Activated B cell treated with CpG ODN at 0.5 μM for 24 hours (primary cell): ENCODE data around the gene STPG2. TPM values are rescaled to one million over a fixed set of nuclear protein-coding genes. Genes with fewer than 3 reads are reported as not detected.

Experiments used
- ATAC-seq: fragments of 200-7000 bp; cut with Tn5 transposase; one replicate; pipeline ENCODE4 v1.10.0; 2021; ENCODE audit warnings: low read depth, mild to moderate bottlenecking, moderate library complexity
- CTCF ChIA-PET: fragments of 350-600 bp; sonication (Branson Sonifier 250); formaldehyde crosslinking; loops from one replicate; lab custom pipeline; 2021; ENCODE audit warnings: antibody characterized with exemption; lab: Charles Lee
- POLR2A ChIA-PET: fragments of 350-600 bp; sonication (Branson Sonifier 250); formaldehyde crosslinking; loops from one replicate; lab custom pipeline; 2021; ENCODE audit warnings: antibody characterized with exemption; lab: Charles Lee
- DNase-seq: peaks from one replicate; pipeline ENCODE4 v3.0.0; 2022
- H3K27ac Mint-ChIP-seq: one replicate; pipeline ENCODE4 v1.8.0; 2020; ENCODE audit warnings: mixed read lengths
- H3K27me3 Mint-ChIP-seq: one replicate; pipeline ENCODE4 v1.8.0; 2021; ENCODE audit warnings: mixed read lengths
- H3K36me3 Mint-ChIP-seq: one replicate; pipeline ENCODE4 v1.8.0; 2021; ENCODE audit warnings: low read depth, mixed read lengths
- H3K4me1 Mint-ChIP-seq: one replicate; pipeline ENCODE4 v1.8.0; 2021; ENCODE audit warnings: mixed read lengths
- H3K4me3 Mint-ChIP-seq: one replicate; pipeline ENCODE4 v1.8.0; 2020; ENCODE audit warnings: mild to moderate bottlenecking, mixed read lengths
- H3K9me3 Mint-ChIP-seq: one replicate; pipeline ENCODE4 v1.8.0; 2020; ENCODE audit warnings: mixed read lengths
- intact Hi-C: fragments of 100-400 bp; cut with micrococcal nuclease; formaldehyde crosslinking; loops from one replicate; pipeline ENCODE4 v1.15.1; 2024
- total RNA-seq: library from RNA; stranded (reverse); gene quantifications from 2 replicates; pipeline ENCODE4 v1.2.3, GENCODE V29; 2022
- TF ChIP-seq, protein P1 (sequence below): fragments of 200-600 bp; IDR thresholded peaks from one replicate; pipeline ENCODE4 v1.8.0; 2022; ENCODE audit warnings: antibody characterized with exemption, mild to moderate bottlenecking

The STPG2 gene
- total RNA-seq, 1 donor from 2014 or later = 0.69 TPM

DNA sequence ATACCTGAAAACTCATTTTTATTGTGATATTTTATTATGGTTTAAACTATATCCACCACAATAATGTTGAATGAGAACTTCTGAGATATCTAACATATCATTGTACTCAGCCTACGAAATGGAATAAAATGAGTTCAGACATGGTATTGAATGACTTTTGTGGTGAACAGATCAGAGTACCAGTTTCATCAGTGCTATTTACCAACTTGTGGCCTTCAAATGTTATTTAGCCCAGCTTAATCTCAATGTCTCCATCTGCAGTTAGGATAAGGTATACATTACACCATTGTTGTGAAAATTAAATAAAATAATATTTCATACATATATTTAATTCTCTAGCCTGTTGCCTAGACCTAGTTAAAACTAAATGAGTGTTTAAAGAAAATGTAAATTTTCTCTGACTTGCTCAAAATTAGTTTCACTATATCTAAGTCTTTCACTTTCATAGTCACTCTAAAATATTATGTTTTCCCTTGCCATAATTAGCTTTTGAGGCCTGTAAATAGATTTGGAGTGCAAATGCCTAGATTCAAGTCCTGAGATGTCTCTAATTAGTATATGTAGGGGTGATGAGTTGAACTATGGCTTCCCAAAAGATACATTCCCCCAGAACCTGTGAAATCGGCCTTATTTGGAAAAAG is 594.2 kb downstream of the STPG2 start:
- TF ChIP-seq, protein P1, sequence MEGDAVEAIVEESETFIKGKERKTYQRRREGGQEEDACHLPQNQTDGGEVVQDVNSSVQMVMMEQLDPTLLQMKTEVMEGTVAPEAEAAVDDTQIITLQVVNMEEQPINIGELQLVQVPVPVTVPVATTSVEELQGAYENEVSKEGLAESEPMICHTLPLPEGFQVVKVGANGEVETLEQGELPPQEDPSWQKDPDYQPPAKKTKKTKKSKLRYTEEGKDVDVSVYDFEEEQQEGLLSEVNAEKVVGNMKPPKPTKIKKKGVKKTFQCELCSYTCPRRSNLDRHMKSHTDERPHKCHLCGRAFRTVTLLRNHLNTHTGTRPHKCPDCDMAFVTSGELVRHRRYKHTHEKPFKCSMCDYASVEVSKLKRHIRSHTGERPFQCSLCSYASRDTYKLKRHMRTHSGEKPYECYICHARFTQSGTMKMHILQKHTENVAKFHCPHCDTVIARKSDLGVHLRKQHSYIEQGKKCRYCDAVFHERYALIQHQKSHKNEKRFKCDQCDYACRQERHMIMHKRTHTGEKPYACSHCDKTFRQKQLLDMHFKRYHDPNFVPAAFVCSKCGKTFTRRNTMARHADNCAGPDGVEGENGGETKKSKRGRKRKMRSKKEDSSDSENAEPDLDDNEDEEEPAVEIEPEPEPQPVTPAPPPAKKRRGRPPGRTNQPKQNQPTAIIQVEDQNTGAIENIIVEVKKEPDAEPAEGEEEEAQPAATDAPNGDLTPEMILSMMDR = no peak
- DNase-seq (no peak), ATAC-seq (no peak)
- CTCF ChIA-PET = no interaction called here
- no peaks in the 10 kb centered on the region for H3K27me3 Mint-ChIP-seq
- H3K4me3 Mint-ChIP-seq = no peak overlapping the region
- H3K27ac Mint-ChIP-seq = no peak overlapping the region
- no peaks in the 10 kb centered on the region for H3K4me1 Mint-ChIP-seq
- no peaks in the 10 kb centered on the region for H3K36me3 Mint-ChIP-seq
- peaks cover 3% of the 10 kb centered on the region for H3K9me3 Mint-ChIP-seq
- POLR2A ChIA-PET = no interaction called here
- intact Hi-C loops = no loop called here

DNA sequence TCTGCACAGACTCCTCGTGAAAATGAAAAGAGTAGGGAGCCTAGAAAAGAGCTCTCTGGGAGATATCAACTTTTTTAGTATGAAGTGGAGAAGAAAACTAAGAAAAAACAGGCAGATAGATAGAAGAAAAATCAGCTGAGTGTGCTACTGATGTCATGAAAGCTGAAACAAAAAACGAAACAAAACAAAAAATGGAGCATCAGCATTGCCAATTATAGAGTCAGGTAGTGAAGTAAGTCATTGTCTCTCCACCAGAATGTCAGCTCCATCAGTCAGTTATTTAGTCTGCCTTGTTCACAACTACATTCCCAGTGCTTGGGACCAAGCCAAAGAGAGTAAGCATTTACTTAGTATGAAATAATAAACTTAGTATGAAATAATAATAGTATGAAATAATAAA is 595.1 kb downstream of the STPG2 start:
- H3K9me3 Mint-ChIP-seq = peaks cover 3% of the 10 kb centered on the region
- no peak for DNase-seq
- H3K36me3 Mint-ChIP-seq = no peaks in the 10 kb centered on the region
- H3K4me1 Mint-ChIP-seq = no peaks in the 10 kb centered on the region
- H3K4me3 Mint-ChIP-seq = no peak overlapping the region
- TF ChIP-seq, protein P1 = no peak
- ChIA-PET POLR2A (no interaction called here), CTCF (no interaction called here)
- no peaks in the 10 kb centered on the region for H3K27me3 Mint-ChIP-seq
- H3K27ac Mint-ChIP-seq = no peak overlapping the region
- intact Hi-C loops = no loop called here
- ATAC-seq = no peak

DNA sequence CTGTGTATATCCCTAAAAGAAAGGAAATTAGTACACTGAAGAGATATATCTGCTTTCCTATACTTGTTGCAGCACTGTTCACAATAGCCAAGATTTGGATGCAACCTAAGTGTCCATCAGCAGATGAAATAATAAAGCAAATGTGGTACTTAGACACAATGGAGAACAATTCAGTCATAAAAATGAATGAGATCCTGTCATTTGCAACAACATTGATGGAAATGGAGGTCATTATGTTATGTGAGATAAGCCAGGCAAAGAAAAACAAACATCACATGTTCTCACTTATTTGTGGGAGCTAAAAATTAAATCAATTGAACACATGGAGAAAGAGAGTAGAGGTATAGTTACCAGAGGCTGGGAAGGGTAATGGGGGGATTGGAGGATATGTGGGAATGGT is 611.9 kb downstream of the STPG2 start:
- Mint-ChIP-seq H3K4me1 (no peaks in the 10 kb centered on the region), H3K9me3 (peaks cover 3% of the 10 kb centered on the region), H3K27ac (no peak overlapping the region), H3K4me3 (no peak overlapping the region), H3K27me3 (no peaks in the 10 kb centered on the region), H3K36me3 (no peaks in the 10 kb centered on the region)
- ATAC-seq = no peak
- ChIA-PET POLR2A (no interaction called here), CTCF (no interaction called here)
- TF ChIP-seq, protein P1 = no peak
- DNase-seq = no peak
- intact Hi-C loops = no loop called here

DNA sequence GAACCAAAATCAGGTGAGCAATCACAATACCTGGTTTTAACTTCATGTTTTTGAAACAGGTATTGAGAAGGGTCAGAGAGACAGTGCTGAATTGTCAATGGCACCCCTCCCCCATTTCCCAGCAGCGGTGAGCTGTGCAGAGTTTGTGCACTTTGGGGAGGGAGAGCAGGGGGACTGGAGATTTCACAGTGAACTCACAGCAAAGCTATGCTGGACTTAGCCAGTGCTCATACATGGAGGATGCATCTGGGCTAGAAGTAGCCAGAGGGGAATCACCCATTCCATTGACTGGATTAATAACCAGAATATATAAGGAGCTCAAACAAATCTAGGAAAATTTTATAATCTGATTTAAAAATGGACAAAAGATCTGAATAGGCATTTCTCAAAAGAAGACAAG is 612.6 kb downstream of the STPG2 start:
- TF ChIP-seq, protein P1 = no peak
- Mint-ChIP-seq H3K27me3 (no peaks in the 10 kb centered on the region), H3K4me1 (no peaks in the 10 kb centered on the region), H3K4me3 (no peak overlapping the region), H3K36me3 (no peaks in the 10 kb centered on the region), H3K9me3 (peaks cover 3% of the 10 kb centered on the region), H3K27ac (no peak overlapping the region)
- CTCF ChIA-PET = no interaction called here
- DNase-seq = no peak
- intact Hi-C loops = no loop called here
- POLR2A ChIA-PET = no interaction called here
- no peak for ATAC-seq

DNA sequence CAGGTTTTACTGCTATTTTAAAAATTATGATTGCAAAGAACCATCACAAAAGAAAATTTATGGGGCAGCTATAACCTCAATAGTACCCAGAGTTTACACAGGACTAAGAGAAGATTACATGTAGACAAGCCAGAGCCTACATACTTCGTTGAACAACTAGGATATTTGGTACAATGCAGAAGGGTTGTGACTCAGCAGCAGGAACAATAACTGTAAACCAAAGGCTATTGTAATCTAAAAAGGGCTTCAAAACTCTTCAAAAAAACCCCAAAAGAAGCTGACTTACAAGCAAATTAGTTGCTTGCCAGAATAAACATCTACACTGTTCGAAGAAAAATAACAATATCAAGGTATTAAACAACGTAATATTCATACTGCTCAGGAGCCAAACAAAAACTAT is 618.0 kb downstream of the STPG2 start:
- Mint-ChIP-seq H3K27ac (no peak overlapping the region), H3K27me3 (no peaks in the 10 kb centered on the region), H3K4me1 (no peaks in the 10 kb centered on the region), H3K36me3 (no peaks in the 10 kb centered on the region), H3K4me3 (no peak overlapping the region), H3K9me3 (peaks cover 3% of the 10 kb centered on the region)
- ChIA-PET POLR2A (no interaction called here), CTCF (no interaction called here)
- ATAC-seq = no peak
- no peak for DNase-seq
- TF ChIP-seq, protein P1 = no peak
- intact Hi-C loops = no loop called here
